GM21717 (cell line): ENCODE measurements around the gene BTN2A1.
"Not testable (repeated sequence)": the region's sequence is repeated elsewhere in the genome, so short reads cannot be mapped to it uniquely, and the experiment has no call there.

Experiments
- ATAC-seq: cut with Tn5 transposase; IDR thresholded peaks from one replicate; pipeline ENCODE4 v1.9.1; 2021; ENCODE audit warnings: mild to moderate bottlenecking, moderate library complexity; ENCODE audit not compliant: unreplicated experiment

The BTN2A1 gene

GRCh38 chr6:26431258-26432172, 26.2 kb upstream of the BTN2A1 start:
- no peak for ATAC-seq

- no peak for ATAC-seq
These were observed 25.0 kb upstream of the BTN2A1 start for GRCh38 chr6:26432627-26433201.

- not testable (repeated sequence) for ATAC-seq
These were observed 24.1 kb upstream of the BTN2A1 start for GRCh38 chr6:26433680-26434079.

- ATAC-seq = no peak
These were observed 21.7 kb upstream of the BTN2A1 start for GRCh38 chr6:26436018-26436417.

GRCh38 chr6:26437550-26437949, 20.2 kb upstream of the BTN2A1 start:
- ATAC-seq = no peak

GRCh38 chr6:26438000-26438399, 19.8 kb upstream of the BTN2A1 start:
- no peak for ATAC-seq

GRCh38 chr6:26439151-26440125, 18.3 kb upstream of the BTN2A1 start:
- no peak for ATAC-seq

- ATAC-seq = no peak
These were observed 16.8 kb upstream of the BTN2A1 start for GRCh38 chr6:26440977-26441358.

GRCh38 chr6:26441977-26442376, 15.8 kb upstream of the BTN2A1 start:
- ATAC-seq = no peak

GRCh38 chr6:26445934-26446667, 11.7 kb upstream of the BTN2A1 start:
- no peak for ATAC-seq

GRCh38 chr6:26447257-26447656, 10.5 kb upstream of the BTN2A1 start:
- no peak for ATAC-seq

- no peak for ATAC-seq
These were observed 7.5 kb upstream of the BTN2A1 start for GRCh38 chr6:26450240-26450639.

GRCh38 chr6:26452631-26453235, 5.0 kb upstream of the BTN2A1 start:
- ATAC-seq = no peak

- no peak for ATAC-seq
These were observed 3.1 kb upstream of the BTN2A1 start for GRCh38 chr6:26454631-26455030.

GRCh38 chr6:26455357-26455970, 2.3 kb upstream of the BTN2A1 start:
- ATAC-seq = no peak

GRCh38 chr6:26457264-26457805, 420 bp upstream of the BTN2A1 start:
- ATAC-seq = peak; percentile 10

GRCh38 chr6:26459023-26459810, 1.5 kb downstream of the BTN2A1 start:
- no peak for ATAC-seq

- not testable (repeated sequence) for ATAC-seq
These were observed 3.6 kb downstream of the BTN2A1 start for GRCh38 chr6:26461353-26461752.

- no peak for ATAC-seq
These were observed 6.3 kb downstream of the BTN2A1 start for GRCh38 chr6:26464014-26464413.
